HG02938 (cell line): Measurements from ENCODE around the gene HAND1.
A peak's percentile ranks its signal among the peaks of the same experiment; 100 is the strongest.

Experiments
- ATAC-seq: cut with Tn5 transposase; IDR thresholded peaks from one replicate; pipeline ENCODE4 v1.9.1; 2021; ENCODE audit warnings: mild to moderate bottlenecking, moderate library complexity; ENCODE audit not compliant: unreplicated experiment

HAND1 gene

DNA sequence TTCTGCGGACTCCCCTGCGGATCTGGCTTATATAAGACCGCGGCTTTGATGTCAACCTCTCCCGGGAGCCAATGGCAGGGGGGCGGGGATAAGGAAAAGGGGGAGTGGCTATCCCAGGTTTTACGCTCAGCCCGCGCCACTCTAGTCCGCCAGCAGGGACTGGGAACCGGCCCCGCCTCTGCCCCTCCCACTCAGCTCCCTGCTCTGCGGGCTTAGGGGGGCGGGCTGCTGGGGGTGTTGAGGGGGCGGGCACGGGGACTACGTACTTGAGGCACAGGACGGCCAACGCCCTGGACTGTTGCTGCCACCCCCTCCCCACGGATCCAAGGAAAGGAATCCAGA is at the start of gene HAND1:
Gene HAND1, minus strand, starts transcription at position 4 of the 342 bp plus-strand sequence. CDS start 219 bp downstream, outside the sequence.
- ATAC-seq: no peak

DNA sequence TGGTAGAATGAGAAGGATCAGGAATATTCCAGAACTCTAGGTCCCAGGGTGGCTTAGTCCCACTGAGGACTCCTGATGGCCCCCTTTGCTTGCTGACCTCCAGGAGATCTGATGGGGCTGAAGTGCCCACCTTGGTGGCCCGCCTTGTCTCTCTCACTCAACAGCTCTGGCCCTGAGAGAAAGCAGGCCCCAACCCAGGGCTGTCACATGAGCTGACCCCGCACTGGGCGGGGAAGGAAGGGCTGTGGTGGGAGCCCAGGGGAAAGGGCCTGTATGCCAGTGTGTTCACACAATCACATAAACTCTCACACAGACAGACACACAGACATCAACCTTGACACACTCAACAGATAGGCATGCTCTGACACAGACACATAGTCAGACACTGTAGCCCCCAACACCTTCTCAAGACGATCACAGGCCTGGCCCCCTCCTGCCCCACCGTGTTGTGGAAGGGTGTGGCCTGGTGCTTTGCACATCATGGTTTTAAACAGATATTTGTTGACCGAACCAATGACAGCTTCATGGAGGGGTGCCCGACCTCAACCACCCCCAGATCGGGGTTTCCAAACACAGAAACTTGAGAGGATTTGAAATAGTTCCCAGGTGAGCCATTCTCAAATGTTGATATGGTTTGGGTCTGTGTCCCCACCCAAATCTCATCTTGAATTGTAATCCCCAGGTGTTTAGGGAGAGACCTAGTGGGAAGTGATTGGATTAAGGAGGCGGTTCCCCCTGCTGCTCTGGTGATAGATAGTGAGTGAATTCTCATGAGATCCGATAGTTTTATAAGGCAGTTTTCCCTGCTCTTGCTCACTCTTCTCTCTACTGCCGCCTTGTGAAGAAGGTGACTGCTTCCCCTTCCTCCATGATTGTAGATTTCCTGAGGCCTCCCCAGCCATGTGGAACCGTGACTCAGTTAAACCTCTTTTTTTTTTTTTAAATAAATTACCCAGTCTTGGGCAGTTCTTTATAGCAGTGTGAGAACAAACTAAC is 48.5 kb upstream of the HAND1 start:
- no peak for ATAC-seq

DNA sequence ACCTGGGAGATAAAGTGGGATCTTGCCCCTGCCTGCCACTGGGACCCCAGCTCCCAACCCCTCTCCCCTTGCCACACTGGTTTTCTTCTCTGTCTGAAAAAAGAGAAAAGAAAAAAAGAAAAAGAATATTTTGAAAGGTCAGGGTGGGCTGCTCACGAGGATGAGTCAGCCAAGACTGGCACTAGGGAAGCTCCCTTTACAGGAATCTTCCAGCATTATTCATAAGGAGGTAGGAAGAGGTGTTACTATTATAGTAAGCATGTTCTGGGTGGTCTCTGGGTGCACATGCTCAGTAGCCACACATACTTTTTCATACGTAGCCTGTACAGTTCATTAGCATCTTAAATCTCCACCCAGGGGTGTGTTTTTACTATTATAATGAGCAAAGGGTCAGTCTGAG is 46.8 kb upstream of the HAND1 start:
- ATAC-seq: no peak

- ATAC-seq: no peak
Measured at GRCh38 chr5:154524181-154524580, 46.2 kb upstream of the HAND1 start.

GRCh38 chr5:154523709-154524108 is 45.7 kb upstream of the HAND1 start:
- ATAC-seq: no peak

GRCh38 chr5:154523104-154523503 is 45.1 kb upstream of the HAND1 start:
- ATAC-seq: no peak

GRCh38 chr5:154522284-154522683 is 44.3 kb upstream of the HAND1 start:
- no peak for ATAC-seq

- ATAC-seq: no peak
Measured at GRCh38 chr5:154521756-154522155, 43.7 kb upstream of the HAND1 start.

DNA sequence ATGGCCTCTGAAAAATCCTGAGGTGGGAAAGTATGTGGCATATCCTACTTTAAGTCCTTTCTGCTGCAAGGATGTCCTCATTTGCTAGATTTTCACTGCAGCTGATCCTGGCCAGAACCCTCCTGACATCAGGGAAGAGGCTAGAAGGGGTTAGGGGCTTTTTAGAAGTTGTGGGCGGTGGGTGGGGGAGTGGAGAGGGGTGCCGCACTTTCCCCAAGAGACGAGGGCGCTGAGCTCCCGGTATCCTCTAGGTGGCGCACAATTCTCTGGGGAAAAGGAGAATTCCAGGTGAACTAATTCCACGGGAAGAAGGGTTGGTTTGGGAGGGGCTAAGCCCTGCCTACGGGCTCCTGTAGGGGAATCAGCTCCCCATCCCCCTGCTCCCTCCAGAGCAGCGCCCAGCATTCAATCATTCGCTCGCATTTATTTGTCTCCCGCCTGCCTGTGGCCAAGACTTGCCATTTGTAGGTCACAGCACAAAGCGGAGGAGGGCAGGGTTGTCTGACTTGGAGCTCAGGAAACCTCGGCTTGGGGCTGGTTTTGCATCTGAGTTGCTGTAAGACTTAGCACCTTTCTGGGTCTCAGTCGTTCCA is 42.9 kb upstream of the HAND1 start:
- no peak for ATAC-seq

DNA sequence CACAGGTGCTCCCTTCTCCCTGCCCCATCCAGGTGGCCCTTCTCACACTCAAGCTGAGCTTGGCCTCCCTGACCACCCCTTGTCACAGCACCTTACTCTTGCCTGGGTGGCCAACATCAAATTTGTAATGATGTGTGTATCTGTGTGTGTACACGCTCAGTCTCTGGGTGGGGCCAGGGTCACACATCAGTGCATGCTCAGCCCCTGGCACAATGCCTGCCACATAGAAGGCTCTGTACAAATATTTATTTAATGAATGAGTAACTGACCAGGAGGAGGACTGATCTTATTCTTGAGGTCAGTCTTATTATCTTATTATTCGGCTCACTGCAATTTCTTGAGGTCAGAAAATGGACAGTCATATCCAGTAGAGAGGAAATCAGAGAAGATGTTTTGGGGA is 41.3 kb upstream of the HAND1 start:
- ATAC-seq: no peak

DNA sequence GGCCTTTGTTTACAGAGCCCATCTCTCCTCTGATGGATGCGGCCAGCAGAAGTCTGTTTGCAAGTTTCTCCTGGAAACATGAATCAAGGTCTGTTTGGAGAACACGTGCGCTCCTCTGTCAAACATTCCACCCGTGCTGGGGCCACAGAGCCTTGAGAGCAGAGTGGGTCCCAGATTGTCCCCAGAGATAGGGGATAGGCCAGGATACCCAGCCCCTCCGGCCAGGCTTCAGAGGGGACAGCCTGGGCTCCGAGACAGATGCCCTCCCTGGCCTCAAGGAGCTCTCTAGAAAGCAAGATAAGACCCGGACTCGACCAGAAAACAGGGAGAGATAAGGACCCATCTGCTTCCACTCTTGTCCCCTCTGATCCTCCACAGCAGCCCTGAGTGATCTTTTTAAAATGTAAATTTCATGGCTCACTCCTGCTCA is 40.4 kb upstream of the HAND1 start:
- ATAC-seq: no peak

DNA sequence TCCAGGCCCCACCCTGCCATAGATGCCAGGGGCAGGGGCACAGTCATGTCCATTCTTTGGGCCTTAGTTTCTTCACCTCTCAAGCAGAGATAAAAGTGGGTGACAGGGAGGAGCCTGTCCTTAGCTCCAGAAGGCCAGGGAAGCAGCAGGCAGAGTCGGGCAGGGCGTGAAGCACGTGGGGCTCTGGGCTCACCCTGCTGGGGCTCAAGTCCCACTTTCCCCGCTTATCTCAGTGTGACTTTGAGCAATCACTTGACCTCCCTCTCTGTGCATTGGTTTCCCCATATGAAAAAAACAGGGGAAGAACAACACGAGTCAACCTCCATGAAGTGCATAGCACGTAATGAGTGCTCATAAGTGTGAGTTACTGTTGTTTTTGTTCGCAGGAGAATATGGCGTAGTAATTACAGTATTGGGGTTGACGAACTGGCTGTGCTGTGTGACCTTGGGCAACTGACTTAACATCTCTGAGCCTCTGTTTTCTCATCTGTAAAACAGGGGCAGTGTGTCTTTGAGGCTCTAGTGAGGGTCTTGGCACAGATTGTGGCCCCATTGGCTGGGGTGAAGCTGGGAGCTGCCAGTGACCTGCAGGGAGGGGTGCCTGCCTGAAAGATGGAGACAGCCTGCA is 39.9 kb upstream of the HAND1 start:
- no peak for ATAC-seq

- no peak for ATAC-seq
Measured at GRCh38 chr5:154517181-154517580, 39.2 kb upstream of the HAND1 start.

DNA sequence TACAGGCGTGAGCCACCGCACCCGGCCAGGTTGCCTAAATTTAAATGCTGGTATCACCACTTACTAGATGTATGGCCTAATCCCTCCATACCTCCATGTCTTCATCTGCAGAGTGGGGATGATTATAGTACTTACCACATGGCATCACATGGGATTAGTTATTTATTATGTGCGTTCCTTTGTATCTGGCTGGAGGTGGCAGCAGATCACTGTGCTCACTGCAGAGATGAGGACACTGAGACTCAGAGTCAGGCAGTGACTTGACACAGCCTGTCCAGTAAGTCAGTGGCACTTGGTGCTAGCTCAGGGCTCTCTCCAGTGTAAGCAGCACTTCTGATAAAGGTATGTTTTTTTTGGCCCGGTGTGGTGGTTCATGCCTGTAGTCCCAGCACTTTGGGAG is 38.4 kb upstream of the HAND1 start:
- ATAC-seq: no peak

- ATAC-seq: peak; percentile 74
Measured at GRCh38 chr5:154515488-154515887, 37.5 kb upstream of the HAND1 start.

DNA sequence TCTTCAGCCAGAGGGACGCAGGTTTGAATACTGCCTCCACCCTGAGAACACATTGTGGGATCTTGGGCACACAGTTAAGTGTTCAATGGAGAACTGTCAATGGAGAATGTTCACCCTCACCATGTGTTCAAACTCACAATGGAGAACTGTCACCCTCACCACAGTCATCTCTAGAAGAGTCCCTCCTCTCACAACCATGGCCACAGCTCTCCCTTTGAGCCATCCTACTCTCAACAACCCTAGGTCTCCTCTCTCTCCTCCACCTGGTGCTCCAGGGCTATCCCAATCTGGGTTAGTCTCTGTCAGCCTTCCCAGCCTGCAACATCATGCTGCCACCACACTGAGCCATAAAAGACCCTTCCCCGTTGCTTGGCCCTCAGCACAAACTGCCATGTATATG is 36.3 kb upstream of the HAND1 start:
- peak; percentile 40 for ATAC-seq

DNA sequence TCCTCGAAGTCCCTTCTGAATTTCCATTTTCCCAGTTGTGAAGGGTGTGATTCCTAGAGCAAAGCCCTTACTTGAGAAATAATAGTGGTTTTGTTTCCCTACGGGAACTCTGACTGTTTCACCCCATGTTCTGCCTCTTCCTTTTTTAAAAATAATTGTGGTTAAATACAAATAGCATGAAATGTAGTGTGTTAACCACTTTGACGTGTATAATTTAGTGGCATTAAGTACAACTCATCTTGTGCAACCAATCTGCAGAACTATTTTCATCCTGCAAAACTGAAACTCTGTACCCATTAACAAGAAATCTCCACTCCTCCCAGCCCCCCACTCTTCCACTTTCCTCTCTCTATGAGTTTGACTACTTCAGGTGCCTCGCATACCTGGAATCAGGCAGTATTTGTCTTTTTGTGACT is 35.6 kb upstream of the HAND1 start:
- ATAC-seq: peak; percentile 39

GRCh38 chr5:154511984-154512383 is 34.0 kb upstream of the HAND1 start:
- no peak for ATAC-seq

GRCh38 chr5:154509784-154510555 is 31.9 kb upstream of the HAND1 start:
- ATAC-seq: no peak

DNA sequence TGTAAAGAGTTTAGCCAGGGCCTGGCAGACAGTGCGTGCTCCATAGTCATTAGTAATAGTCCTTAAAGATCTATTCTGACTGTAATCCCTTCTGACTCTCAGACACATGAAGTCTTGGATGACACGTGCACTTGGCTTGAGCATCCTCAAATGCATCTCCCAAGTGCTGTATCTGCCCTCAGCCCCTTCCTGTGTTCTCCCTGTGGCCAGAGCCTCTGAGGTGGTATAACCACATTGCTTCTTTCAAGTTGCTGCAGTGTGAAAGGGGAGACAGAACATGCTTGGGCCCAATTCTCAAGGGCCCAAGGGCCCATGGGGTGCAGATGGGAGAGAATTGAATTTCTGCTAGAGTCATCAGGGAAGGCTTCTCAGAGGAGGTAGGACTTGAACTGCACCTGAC is 30.1 kb upstream of the HAND1 start:
- no peak for ATAC-seq

DNA sequence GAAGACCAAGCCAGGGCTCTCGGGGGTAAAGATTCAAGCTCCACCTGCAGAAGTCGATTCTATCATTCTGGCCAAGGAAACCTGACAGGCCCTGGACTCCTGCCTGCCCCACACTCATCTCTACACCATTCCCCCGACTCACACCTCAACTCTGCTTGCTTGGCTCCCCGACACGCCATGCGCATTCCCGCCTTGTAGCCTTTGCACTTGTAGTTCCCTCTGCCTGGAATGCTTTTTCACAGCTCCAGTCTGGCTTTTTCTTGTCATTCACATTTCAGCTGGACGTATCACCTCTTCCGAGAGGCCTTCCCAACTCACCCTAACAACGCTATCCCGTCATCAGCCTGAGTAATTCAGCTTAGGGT is 28.7 kb upstream of the HAND1 start:
- ATAC-seq: no peak
